Vagina (tissue), 2 donors: ENCODE results near the gene FOXD1. TPM values are rescaled to one million over a fixed set of nuclear protein-coding genes. Genes with fewer than 3 reads are reported as not detected.

Experiments used
- DNase-seq, 2 donors: peaks; one replicate each; pipeline ENCODE4 v3.0.0-alpha.2; 2017; ENCODE audit errors: extremely low spot score in 2 of 2
- H3K27ac ChIP-seq: fragments of 200-600 bp; sonication (generic); one replicate; pipeline ENCODE4 v1.5.1; 2019
- H3K27me3 ChIP-seq: fragments of 200-600 bp; sonication (generic); one replicate; pipeline ENCODE4 v1.5.1; 2019
- H3K36me3 ChIP-seq, 2 donors: fragments of 200-600 bp; sonication (generic); one replicate each; pipeline ENCODE4 v1.5.1; 2017 to 2019
- H3K4me1 ChIP-seq: fragments of 200-600 bp; sonication (generic); one replicate; pipeline ENCODE4 v1.5.1; 2019
- H3K4me3 ChIP-seq, 2 donors: fragments of 200-600 bp; sonication (generic); 1 replicate in 1 of 2; 2 replicates in 1 of 2; pipeline ENCODE4 v1.5.1; 2016 to 2019
- H3K9me3 ChIP-seq: fragments of 200-600 bp; sonication (generic); one replicate; pipeline ENCODE4 v1.5.1; 2019
- POLR2A ChIP-seq, 2 donors: fragments of 450-650 bp; IDR thresholded peaks; one replicate each; pipeline ENCODE4 v1.6.1; 2017; ENCODE audit warnings: antibody characterized with exemption in 2 of 2, mild to moderate bottlenecking in 2 of 2, moderate library complexity in 2 of 2
- POLR2AphosphoS5 ChIP-seq, 2 donors: sonication (generic); formaldehyde crosslinking; IDR thresholded peaks; one replicate each; pipeline ENCODE4 v1.9.0; 2017; ENCODE audit warnings: antibody characterized with exemption in 2 of 2, mild to moderate bottlenecking in 2 of 2, low read depth in 1 of 2; ENCODE audit not compliant: insufficient read depth in 1 of 2
- intact Hi-C: fragments of 100-400 bp; cut with DNase I; formaldehyde crosslinking; loops from one replicate; pipeline ENCODE4 v1.15.1; 2023
- total RNA-seq: library from RNA; depleted of rRNA; stranded (reverse); fragments of >200 nt; gene quantifications from one replicate; pipeline ENCODE4 v1.2.3, GENCODE V29; 2016
- TF ChIP-seq, protein P1 (sequence below), 3 experiments: fragments of 450-650 bp in 2 of 3; fragments of 200-600 bp in 1 of 3; sonication (generic) in 1 of 3; IDR thresholded peaks; one replicate each; pipeline ENCODE4 v1.5.1; 2017 to 2019; ENCODE audit warnings: antibody characterized with exemption in 3 of 3, mild to moderate bottlenecking in 2 of 3, moderate library complexity in 2 of 3

FOXD1 gene
- total RNA-seq, 1 donor from 2014 or later = not detected

DNA sequence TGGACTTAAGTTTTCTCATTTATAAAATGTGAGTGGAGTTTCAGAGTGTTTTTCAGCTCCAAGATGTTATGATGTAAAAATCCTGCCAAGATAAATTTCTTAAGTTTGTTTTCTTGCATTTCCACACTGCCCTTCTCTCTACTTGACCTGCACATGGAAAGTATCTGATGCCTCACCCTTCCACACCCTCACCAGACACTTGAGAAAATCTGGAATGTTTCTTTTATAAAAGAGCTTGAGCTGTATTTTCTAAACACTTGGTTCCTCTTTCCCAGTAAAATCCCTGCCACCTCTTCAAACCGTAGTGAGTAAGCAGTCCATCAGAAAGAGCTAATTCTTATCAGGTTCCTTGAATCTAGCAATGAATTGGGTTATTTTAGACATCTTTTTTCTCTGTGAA, 42.9 kb downstream of the FOXD1 start:
- intact Hi-C loops = no loop called here
- no peak for DNase-seq
- Histone ChIP-seq H3K4me1 (no peaks in the 10 kb centered on the region), H3K36me3 (no peaks in the 10 kb centered on the region), H3K27me3 (no peaks in the 10 kb centered on the region), H3K9me3 (no peaks in the 10 kb centered on the region), H3K4me3 (no peak overlapping the region), H3K27ac (no peak overlapping the region)
- TF ChIP-seq POLR2A (IDR thresholded peaks at IDR 0.05) (no peak), POLR2AphosphoS5 (IDR thresholded peaks at IDR 0.05; ENCODE audit: insufficient read depth in 1 of 2, low read depth in 1 of 2) (no peak)
- TF ChIP-seq, protein P1, sequence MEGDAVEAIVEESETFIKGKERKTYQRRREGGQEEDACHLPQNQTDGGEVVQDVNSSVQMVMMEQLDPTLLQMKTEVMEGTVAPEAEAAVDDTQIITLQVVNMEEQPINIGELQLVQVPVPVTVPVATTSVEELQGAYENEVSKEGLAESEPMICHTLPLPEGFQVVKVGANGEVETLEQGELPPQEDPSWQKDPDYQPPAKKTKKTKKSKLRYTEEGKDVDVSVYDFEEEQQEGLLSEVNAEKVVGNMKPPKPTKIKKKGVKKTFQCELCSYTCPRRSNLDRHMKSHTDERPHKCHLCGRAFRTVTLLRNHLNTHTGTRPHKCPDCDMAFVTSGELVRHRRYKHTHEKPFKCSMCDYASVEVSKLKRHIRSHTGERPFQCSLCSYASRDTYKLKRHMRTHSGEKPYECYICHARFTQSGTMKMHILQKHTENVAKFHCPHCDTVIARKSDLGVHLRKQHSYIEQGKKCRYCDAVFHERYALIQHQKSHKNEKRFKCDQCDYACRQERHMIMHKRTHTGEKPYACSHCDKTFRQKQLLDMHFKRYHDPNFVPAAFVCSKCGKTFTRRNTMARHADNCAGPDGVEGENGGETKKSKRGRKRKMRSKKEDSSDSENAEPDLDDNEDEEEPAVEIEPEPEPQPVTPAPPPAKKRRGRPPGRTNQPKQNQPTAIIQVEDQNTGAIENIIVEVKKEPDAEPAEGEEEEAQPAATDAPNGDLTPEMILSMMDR (IDR thresholded peaks at IDR 0.05) = no peak

DNA sequence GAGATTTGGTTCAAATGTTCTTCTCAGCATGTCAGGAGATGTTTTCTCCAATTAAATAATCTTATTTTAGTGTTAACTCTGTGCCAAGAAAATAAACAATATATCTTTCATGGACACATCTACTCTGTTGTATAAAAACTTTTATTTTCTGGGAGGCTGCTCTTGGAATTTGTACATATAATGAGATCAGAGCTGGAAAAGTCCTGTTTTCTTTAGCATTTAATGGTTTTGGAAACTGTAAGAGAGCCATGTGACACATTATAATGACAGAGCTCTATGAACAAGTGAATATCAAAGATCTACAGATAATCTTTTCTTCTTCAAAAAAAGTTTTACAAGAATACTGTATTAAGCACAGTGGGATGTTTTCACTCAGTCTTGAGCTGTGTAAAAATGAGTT, 48.8 kb downstream of the FOXD1 start:
- H3K27ac ChIP-seq = no peak overlapping the region
- no peak for DNase-seq
- no peaks in the 10 kb centered on the region for H3K4me1 ChIP-seq
- no peaks in the 10 kb centered on the region for H3K9me3 ChIP-seq
- no peak for TF ChIP-seq POLR2A (IDR thresholded peaks at IDR 0.05)
- no peak for TF ChIP-seq POLR2AphosphoS5 (IDR thresholded peaks at IDR 0.05; ENCODE audit: insufficient read depth in 1 of 2, low read depth in 1 of 2)
- TF ChIP-seq, protein P1 (IDR thresholded peaks at IDR 0.05) = no peak
- no peaks in the 10 kb centered on the region for H3K27me3 ChIP-seq
- intact Hi-C loops = no loop called here
- no peak overlapping the region for H3K4me3 ChIP-seq
- no peaks in the 10 kb centered on the region for H3K36me3 ChIP-seq

Other genes starting within 250 kb of the FOXD1 start
- 537 TPM for gene BTF3, start 49.7 kb upstream of the FOXD1 start, total RNA-seq
- gene ANKRA2, start 116.9 kb upstream of the FOXD1 start, total RNA-seq = 45.4 TPM
- gene UTP15, start 117.0 kb upstream of the FOXD1 start, total RNA-seq = 20.9 TPM
- gene ARHGEF28, start 177.4 kb upstream of the FOXD1 start, total RNA-seq = 41.0 TPM